GM06990 (cell line): ENCODE data around the gene ANKS1B.

Experiments
- DNase-seq: peaks from one replicate; pipeline ENCODE4 v3.0.0-alpha.2; 2011; ENCODE audit not compliant: insufficient read length; ENCODE audit errors: extremely low read depth
- H3K27me3 ChIP-seq: replicated peaks from 2 replicates; pipeline ENCODE4 v1.6.0; 2011; ENCODE audit warnings: low read length; ENCODE audit not compliant: control insufficient read depth, insufficient read depth
- H3K36me3 ChIP-seq: 2 replicates; pipeline ENCODE4 v1.5.1; 2011; ENCODE audit warnings: low read length; ENCODE audit not compliant: control insufficient read depth, insufficient read depth
- H3K4me3 ChIP-seq: replicated peaks from 2 replicates; pipeline ENCODE4 v1.5.1; 2011; ENCODE audit warnings: low read depth, mild to moderate bottlenecking, control low read depth, low read length
- TF ChIP-seq, protein P1 (sequence below): IDR thresholded peaks from 2 replicates; pipeline ENCODE4 v1.5.1; 2011; ENCODE audit warnings: low read length, control low read depth, mild to moderate bottlenecking, inconsistent platforms; ENCODE audit not compliant: insufficient read depth, poor library complexity, severe bottlenecking

The ANKS1B gene

GRCh38 chr12:99154216-99154982 lies 830.3 kb downstream of the ANKS1B start:
- Histone ChIP-seq H3K4me3 (no peak overlapping the region), H3K27me3 (no peaks in the 10 kb centered on the region), H3K36me3 (no peaks in the 10 kb centered on the region)
- TF ChIP-seq, protein P1, sequence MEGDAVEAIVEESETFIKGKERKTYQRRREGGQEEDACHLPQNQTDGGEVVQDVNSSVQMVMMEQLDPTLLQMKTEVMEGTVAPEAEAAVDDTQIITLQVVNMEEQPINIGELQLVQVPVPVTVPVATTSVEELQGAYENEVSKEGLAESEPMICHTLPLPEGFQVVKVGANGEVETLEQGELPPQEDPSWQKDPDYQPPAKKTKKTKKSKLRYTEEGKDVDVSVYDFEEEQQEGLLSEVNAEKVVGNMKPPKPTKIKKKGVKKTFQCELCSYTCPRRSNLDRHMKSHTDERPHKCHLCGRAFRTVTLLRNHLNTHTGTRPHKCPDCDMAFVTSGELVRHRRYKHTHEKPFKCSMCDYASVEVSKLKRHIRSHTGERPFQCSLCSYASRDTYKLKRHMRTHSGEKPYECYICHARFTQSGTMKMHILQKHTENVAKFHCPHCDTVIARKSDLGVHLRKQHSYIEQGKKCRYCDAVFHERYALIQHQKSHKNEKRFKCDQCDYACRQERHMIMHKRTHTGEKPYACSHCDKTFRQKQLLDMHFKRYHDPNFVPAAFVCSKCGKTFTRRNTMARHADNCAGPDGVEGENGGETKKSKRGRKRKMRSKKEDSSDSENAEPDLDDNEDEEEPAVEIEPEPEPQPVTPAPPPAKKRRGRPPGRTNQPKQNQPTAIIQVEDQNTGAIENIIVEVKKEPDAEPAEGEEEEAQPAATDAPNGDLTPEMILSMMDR, result no peak
- no peak for DNase-seq

DNA sequence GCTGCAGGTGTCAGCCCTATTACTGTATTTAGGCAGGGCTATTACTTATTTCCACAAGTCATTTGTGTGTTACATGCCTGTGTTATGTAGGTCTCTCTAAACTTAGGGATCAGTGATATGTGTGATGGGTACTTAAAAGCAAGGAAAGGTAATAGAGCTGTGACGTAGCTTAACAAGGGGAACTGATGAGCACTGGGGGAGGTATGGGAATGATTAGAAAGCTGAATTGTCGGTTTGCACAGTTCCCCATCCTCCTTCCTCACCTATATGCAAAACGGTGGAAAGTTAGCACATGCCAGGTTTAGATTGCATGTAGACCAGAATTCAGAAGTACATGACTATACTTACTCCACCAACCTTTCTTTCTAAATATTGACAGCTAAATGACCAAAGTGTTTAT lies 831.4 kb downstream of the ANKS1B start:
- Histone ChIP-seq H3K27me3 (no peaks in the 10 kb centered on the region), H3K36me3 (no peaks in the 10 kb centered on the region), H3K4me3 (no peak overlapping the region)
- TF ChIP-seq, protein P1, result no peak
- DNase-seq, result no peak

DNA sequence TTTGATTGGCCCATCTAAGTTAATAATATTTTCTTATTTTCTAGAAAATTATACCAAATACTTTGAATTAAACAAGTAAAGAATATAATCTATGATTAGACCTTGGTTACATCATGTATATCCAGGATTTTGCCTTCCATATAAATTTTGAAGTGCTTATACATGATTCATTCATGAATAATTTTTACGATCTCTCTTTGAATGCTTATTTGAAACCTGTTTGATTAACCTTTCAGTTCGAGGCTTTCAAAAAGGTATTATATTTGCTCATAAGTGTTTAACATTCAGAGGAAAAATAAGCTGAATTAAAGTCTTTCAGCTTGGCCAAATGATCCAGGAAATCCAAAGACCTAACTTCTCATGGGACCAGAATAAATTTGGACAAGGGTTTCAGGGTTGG lies 832.4 kb downstream of the ANKS1B start:
- no peak for DNase-seq
- Histone ChIP-seq H3K36me3 (no peaks in the 10 kb centered on the region), H3K27me3 (no peaks in the 10 kb centered on the region), H3K4me3 (no peak overlapping the region)
- TF ChIP-seq, protein P1, result no peak

DNA sequence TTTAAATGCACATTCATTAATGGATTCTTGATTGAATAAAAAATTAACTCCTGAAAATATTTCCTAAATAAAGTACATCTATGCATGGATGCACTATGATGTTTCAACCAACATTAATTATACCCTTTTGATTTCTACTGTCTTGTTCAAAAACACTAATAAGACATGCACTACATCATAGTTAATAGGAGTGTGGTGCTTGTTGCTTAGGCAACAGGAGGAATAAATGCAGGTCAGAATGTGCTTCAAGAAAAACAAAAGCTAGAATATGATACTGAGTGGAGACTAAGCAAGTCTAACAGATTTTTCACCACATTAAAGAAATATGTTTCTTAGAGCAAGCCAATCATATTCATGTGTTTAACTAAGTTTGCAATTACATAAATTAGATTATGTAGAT lies 833.0 kb downstream of the ANKS1B start:
- Histone ChIP-seq H3K27me3 (no peaks in the 10 kb centered on the region), H3K4me3 (no peak overlapping the region), H3K36me3 (no peaks in the 10 kb centered on the region)
- TF ChIP-seq, protein P1, result no peak
- DNase-seq, result no peak

GRCh38 chr12:99147130-99147529 lies 837.6 kb downstream of the ANKS1B start:
- TF ChIP-seq, protein P1, result no peak
- Histone ChIP-seq H3K36me3 (no peaks in the 10 kb centered on the region), H3K4me3 (no peak overlapping the region), H3K27me3 (no peaks in the 10 kb centered on the region)
- no peak for DNase-seq
